Activated T-cell treated with anti-CD3 and anti-CD28 coated beads, Interleukin-2, amount 50 U/mL, for 4 hours (primary cell): ENCODE measurements around the gene HOXA11. TPM values are rescaled to one million over a fixed set of nuclear protein-coding genes. Genes with fewer than 3 reads are reported as not detected.

ENCODE experiments used
- ATAC-seq, 2 donors: fragments of 200-7000 bp; cut with Tn5 transposase; one replicate each; pipeline ENCODE4 v1.10.0; 2021
- DNase-seq: peaks from one replicate; pipeline ENCODE4 v3.0.0-alpha.2; 2020
- H3K27me3 Mint-ChIP-seq: one replicate; pipeline ENCODE4 v1.8.0; 2021; ENCODE audit warnings: low read depth, mixed read lengths
- H3K36me3 Mint-ChIP-seq: one replicate; pipeline ENCODE4 v1.8.0; 2022; ENCODE audit warnings: mixed read lengths; ENCODE audit not compliant: insufficient read depth
- H3K4me1 Mint-ChIP-seq: one replicate; pipeline ENCODE4 v1.8.0; 2021; ENCODE audit warnings: low read depth, mixed read lengths
- H3K4me3 Mint-ChIP-seq: one replicate; pipeline ENCODE4 v1.8.0; 2021; ENCODE audit warnings: mild to moderate bottlenecking, moderate library complexity, mixed read lengths
- H3K9me3 Mint-ChIP-seq: one replicate; pipeline ENCODE4 v1.8.0; 2021; ENCODE audit warnings: mixed read lengths
- total RNA-seq, 3 donors: library from RNA; stranded (reverse); gene quantifications; one replicate each; pipeline ENCODE4 v1.2.1, GENCODE V29; 2021

HOXA11 gene
- total RNA-seq, 3 donors from 2014 or later, result not detected

DNA sequence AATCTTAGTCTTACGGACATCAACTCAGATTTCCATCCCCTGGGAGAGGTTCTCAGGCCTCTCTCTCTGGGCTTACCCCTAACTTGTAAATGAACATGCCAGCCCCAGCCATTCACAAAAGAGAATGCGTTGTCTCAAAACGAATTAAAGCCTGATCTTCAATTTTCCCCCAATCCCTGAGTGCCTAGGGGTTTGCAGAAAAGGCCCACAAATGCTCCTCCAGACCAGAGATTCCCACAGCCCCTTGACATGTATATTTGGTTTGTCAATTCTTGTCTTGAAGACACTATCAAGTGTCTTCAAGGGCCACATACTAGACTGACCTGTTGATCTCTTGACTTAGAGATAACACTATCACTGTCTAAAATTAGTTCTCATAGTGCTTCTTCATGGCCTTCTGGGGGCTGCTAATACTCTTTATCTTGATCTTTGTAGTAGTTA lies 26.8 kb upstream of the HOXA11 start:
- no peak overlapping the region for H3K4me3 Mint-ChIP-seq
- ATAC-seq, result no peak
- peaks cover 94% of the 10 kb centered on the region for H3K27me3 Mint-ChIP-seq
- no peaks in the 10 kb centered on the region for H3K9me3 Mint-ChIP-seq
- peaks cover 9% of the 10 kb centered on the region for H3K4me1 Mint-ChIP-seq
- H3K36me3 Mint-ChIP-seq, result no peaks in the 10 kb centered on the region
- DNase-seq, result no peak

DNA sequence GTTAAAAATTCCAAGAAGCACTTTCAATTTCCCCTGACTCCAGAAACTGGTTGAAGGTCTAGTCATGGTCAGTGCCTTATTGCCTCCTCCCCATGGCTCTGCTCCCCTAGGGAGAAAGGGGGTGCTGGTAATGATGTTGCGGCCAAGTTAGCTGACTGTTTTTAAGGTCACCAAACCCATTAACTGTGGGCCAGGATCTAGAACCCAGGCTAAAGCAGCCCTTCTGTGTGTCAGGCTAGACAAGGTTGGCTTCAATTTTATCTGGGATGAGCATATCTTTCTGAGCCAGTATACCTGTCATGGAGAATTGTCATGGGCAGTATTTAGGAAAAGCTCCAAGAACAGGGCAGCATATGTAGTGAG lies 26.0 kb upstream of the HOXA11 start:
- Mint-ChIP-seq H3K4me1 (peaks cover 9% of the 10 kb centered on the region), H3K27me3 (peaks cover 92% of the 10 kb centered on the region), H3K9me3 (no peaks in the 10 kb centered on the region), H3K4me3 (no peak overlapping the region), H3K36me3 (no peaks in the 10 kb centered on the region)
- no peak for DNase-seq
- ATAC-seq, result no peak

DNA sequence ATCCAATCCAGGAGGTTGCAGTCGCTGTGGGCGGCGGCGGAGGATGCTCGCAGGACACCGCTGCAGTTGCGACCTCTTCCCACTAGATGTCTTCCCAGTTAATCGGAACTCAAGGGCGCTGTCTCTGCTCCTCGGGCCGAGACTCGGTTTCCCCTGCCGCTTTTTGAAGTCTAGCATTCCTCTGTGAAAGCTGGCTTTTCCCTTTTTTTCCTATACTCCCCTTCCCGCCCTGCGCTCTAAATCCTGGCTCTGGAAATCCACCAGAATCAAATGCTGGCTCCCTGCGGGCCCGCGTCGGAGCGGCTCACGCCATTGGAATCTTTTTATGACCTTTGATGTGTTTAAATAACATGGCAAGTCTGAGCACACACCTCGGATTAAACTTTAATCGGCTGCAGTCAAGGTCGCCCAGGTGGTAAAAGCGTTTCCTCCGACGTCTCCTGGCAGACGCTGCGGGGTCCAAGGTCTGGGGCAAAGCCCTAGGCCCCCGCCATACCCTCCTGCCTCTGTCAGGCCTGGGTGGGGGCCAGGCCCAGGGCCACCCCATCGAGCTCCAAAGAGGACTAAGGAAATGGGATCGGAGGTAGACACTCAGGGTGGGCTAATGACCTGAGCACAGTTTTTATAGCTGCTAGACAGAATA lies 25.5 kb upstream of the HOXA11 start:
- H3K27me3 Mint-ChIP-seq, result peaks cover 92% of the 10 kb centered on the region
- H3K4me3 Mint-ChIP-seq, result peak overlapping the region; percentile 40
- no peaks in the 10 kb centered on the region for H3K36me3 Mint-ChIP-seq
- peaks cover 11% of the 10 kb centered on the region for H3K4me1 Mint-ChIP-seq
- no peaks in the 10 kb centered on the region for H3K9me3 Mint-ChIP-seq
- ATAC-seq (peak; percentile 60 to 65), DNase-seq (no peak)

DNA sequence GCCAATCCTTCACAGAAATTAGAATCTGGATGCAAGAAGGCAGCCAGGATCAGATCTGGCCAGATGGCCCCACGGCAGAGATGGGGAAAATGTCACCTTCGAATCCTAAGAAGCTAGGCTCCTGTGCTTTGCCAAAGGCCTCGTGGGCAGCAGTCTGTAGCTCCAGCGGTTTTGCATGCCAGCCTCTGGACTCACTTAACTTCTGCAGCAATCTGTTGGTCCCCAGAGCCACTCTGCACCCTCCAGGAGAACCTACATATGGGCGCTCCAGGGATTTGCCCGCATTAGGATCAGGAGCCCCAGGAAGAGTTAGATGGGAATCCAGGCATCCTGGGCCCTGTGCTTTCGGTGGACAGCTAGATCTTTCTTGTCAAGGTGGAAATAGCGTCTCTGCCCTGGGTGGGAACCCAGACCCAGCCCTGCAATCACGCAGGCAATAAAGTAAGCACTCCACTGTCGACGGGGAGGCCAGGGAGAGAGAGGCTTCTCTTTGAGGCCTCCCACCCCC lies 25.0 kb upstream of the HOXA11 start:
- no peaks in the 10 kb centered on the region for H3K9me3 Mint-ChIP-seq
- peak overlapping the region; percentile 40 for H3K4me3 Mint-ChIP-seq
- no peaks in the 10 kb centered on the region for H3K36me3 Mint-ChIP-seq
- H3K4me1 Mint-ChIP-seq, result peaks cover 14% of the 10 kb centered on the region
- H3K27me3 Mint-ChIP-seq, result peaks cover 91% of the 10 kb centered on the region
- no peak for DNase-seq
- ATAC-seq, result no peak

DNA sequence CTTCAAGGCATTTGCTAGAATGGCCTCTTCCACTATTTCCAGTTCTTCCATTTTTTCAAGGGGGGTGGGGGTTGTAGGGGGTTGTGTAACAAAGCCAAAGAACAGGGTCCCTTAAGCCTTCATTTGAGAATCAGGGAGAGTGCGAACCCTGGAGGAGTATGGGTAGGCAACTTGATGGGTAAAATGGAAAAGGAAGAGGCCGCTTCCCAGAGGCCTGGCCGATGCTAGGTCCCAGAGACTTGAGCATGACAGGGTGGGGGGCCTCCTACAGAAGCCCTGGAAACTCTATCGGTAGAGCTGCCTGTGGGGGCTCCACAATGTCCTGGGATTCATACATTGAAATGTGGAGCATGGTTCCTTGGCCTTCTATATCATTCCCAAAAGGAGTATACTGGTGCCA lies 24.0 kb upstream of the HOXA11 start:
- peaks cover 19% of the 10 kb centered on the region for H3K4me1 Mint-ChIP-seq
- H3K36me3 Mint-ChIP-seq, result no peaks in the 10 kb centered on the region
- H3K9me3 Mint-ChIP-seq, result no peaks in the 10 kb centered on the region
- ATAC-seq (no peak), DNase-seq (no peak)
- H3K27me3 Mint-ChIP-seq, result peaks cover 92% of the 10 kb centered on the region
- no peak overlapping the region for H3K4me3 Mint-ChIP-seq

DNA sequence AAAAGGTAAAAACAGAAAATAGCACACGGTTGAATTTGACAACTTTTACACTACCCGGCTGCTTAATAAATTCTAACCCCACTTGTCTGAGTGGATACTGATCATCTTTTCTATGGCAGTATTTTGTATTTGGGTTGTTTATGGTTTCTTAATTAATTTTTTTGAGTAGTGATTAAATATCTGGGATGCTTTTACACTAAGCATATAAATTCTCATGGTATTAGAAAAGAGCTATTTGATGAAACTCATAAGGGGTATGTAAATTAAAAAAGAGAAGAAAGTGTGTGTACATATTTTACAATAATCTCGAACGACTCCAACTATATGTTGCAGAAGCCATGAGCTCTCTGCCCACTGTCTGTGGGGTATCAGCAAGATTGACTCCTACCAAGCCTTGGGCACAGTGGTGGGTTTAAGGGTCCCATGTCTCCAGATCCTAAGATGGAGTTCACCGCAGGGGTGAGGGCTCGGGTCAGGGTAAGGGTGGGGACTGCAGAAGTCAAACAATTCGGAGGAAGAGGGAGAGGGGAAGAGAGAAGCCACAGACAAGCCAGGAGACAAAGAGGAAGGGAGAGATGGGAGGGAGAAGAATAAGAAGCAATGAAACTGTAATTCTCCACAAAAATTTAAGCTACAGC lies 22.4 kb upstream of the HOXA11 start:
- DNase-seq (no peak), ATAC-seq (no peak)
- no peaks in the 10 kb centered on the region for H3K9me3 Mint-ChIP-seq
- H3K4me1 Mint-ChIP-seq, result peaks cover 19% of the 10 kb centered on the region
- H3K27me3 Mint-ChIP-seq, result peaks cover 92% of the 10 kb centered on the region
- no peak overlapping the region for H3K4me3 Mint-ChIP-seq
- no peaks in the 10 kb centered on the region for H3K36me3 Mint-ChIP-seq

DNA sequence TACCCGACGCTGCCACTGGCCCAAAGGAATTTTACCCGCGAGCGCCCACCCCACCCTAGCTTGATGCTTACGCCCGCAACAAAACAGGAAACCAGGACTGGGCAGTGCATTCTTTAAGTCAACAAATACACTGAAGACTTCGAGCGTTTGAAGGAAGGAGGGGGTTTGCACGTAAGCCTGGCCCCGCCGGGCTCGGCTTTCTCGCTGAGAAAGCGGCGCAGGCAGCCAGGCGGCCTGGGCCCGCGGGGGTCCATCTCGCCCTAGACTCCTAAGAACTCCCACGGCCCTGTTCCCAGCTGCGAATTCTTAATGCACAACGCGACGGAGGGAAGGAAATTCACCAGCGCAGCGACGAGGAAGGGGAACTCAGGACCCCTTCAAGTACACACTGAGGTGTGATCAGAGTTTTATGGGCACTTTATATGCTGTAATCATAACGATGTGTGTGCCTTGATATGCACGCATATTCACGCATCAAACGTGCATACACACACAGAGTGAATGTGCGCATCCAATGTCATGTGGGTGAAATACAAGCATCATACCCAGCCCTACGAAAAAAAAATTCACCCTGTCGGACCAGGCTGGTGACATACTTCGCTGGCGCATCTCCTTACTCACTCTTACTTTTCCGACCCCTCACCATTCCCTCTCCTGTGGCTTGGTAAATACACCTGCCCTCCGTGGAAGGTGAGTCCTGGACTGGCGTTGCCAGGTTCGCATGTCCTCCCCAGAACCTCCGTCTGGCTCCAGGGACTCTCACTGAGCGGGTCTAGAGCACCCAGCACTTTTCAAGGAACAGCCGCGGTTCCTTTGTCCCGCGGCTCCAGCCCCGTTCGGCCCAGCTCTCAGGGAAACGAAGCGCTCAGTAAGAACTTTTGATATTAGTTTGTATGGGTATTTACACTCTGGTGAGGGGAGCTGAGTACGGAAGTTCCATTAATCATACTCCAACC lies 20.6 kb upstream of the HOXA11 start:
- no peak overlapping the region for H3K4me3 Mint-ChIP-seq
- H3K9me3 Mint-ChIP-seq, result no peaks in the 10 kb centered on the region
- ATAC-seq (no peak), DNase-seq (no peak)
- H3K4me1 Mint-ChIP-seq, result peaks cover 28% of the 10 kb centered on the region
- H3K27me3 Mint-ChIP-seq, result peaks cover 92% of the 10 kb centered on the region
- H3K36me3 Mint-ChIP-seq, result no peaks in the 10 kb centered on the region

DNA sequence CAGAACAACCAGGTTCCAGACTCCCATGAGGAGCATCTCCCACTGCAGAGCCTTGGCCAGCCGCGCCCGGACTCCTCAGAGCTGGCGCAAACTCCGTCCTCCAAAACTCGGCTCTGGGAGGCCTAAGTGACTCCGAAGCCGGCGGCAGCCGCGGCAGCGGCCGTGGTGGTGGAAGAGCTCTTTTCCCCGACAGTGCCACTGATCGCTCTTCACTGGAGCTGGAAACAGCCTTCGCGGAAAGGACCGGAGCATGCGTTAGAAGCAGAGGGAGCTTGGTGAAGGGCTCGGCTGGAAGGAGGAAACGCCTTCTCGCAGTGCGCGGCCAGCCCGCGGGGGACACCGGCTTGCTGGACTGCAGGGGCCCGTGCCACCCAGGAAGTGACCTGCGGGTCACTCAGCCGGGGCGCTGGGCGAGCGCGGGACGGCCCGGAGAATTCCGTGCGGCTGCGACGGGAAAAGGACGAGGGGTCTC lies 19.9 kb upstream of the HOXA11 start:
- H3K4me1 Mint-ChIP-seq, result peaks cover 27% of the 10 kb centered on the region
- no peak for ATAC-seq
- H3K27me3 Mint-ChIP-seq, result peaks cover 89% of the 10 kb centered on the region
- H3K36me3 Mint-ChIP-seq, result no peaks in the 10 kb centered on the region
- H3K4me3 Mint-ChIP-seq, result no peak overlapping the region
- no peaks in the 10 kb centered on the region for H3K9me3 Mint-ChIP-seq
- no peak for DNase-seq

DNA sequence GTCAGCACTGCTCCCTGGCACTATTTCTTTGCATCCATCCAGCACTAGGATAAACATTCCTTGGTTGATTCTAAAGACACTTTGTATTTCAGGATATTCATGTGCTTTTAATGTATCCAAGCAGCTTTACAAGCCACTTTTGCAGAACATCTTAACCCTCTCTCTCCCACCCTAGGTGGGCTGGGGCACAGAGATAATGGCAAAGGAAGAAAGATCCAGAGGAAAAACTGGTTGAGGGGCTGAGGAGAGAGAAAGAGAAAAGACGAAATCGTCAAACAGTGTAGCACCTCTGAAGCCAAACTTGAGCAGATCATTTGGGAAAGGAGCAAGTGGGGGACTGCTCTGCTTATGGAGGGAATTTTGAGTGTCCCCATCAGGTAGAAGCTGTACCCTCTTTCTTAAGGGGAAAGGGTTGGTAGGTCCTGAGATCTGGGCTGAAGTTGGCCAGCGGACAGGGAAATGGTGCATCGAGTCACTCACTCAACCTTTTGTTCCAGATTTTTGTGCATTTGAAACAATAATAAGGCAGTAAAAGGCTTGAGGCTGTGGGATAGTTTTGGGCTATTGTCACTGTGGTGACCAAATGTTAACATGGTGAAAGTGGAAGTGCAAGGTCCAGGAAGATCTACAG lies 19.0 kb upstream of the HOXA11 start:
- Mint-ChIP-seq H3K27me3 (peaks cover 82% of the 10 kb centered on the region), H3K9me3 (no peaks in the 10 kb centered on the region), H3K36me3 (no peaks in the 10 kb centered on the region), H3K4me3 (no peak overlapping the region), H3K4me1 (peaks cover 28% of the 10 kb centered on the region)
- ATAC-seq (no peak), DNase-seq (no peak)

DNA sequence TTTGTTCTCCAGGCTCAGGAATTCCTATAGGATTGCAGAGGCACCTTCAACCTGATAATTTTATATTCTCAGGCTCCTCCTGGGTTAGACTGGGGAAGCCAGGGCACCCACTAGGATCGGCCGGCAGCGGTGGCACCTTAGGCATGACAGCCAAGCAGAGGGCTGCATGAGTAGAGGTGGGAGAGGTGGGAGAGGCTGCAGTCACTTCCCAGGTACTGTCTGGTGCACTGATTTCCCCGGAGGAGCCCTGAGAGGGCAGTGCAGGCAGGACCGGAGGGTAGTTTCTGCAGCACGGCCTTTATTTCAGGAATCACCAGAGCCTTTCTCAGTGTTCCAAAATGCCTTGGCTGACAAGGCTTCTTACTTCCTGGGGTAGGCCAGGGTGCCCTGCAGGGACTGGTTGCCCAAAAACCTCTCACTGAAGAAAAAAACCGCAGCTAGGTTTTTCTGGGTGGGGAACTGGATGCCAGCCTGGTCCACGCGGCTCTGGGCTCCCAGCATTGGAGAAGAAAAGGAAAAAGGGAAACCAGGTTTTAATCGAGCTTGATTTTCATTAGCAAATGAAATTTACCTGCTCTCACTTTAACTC lies 18.4 kb upstream of the HOXA11 start:
- ATAC-seq, result no peak
- Mint-ChIP-seq H3K9me3 (no peaks in the 10 kb centered on the region), H3K4me1 (peaks cover 30% of the 10 kb centered on the region), H3K36me3 (no peaks in the 10 kb centered on the region), H3K27me3 (peaks cover 82% of the 10 kb centered on the region), H3K4me3 (no peak overlapping the region)
- no peak for DNase-seq

DNA sequence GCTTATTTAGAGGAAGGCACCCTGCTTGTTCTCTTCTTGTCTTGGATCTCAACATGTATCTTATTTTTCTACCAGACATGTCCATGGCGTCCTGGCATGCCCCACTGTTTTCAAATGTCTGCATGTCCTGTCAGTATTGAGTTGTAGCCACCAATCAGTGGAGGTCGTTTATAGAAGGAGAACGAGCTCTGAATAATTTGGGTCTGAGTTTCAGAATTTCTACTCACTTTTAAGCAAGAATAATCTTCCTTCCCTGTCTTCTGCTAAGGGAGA lies 17.8 kb upstream of the HOXA11 start:
- Mint-ChIP-seq H3K4me3 (no peak overlapping the region), H3K4me1 (peaks cover 34% of the 10 kb centered on the region), H3K9me3 (no peaks in the 10 kb centered on the region), H3K36me3 (no peaks in the 10 kb centered on the region), H3K27me3 (peaks cover 85% of the 10 kb centered on the region)
- DNase-seq (no peak), ATAC-seq (no peak)

DNA sequence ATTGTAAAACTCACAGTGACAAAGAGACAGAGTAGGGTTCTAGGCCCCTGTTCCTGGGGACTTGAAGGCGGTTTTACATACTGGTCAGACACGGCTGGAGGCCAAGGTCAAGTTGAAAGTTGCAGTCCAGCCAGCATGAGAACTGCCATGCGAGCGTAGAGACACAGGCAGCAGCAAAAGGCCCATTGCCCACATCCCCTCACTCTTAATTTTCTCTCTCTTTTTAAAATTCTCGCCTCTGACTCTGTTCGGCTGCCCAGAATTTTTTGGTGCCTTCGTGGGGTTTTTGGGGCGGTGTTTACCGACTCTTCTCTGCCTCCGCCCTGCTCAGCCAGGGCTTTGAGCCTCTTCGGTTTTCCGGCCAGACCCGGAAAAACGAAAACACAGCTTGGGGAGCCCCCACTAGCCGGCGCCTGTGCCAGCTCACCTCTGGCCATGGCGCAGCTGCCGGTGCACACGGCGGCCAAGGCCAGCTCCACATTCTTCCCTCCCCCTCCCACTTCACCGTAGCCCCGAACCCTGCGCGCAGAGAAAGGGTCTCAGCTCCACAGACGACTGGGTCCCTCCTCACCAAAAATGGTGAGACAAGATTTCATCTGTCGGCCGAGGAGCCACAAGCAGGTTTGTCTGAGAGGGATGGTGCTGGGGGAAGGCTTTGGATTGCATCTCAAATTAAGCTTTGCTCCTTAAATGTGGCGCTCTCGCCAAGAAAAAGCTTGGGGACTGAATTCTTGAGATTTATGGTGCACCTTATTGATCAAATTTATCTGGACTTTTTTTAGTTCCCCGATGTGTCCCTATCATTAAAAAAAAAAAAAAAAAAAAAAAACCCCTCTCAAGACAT lies 17.2 kb upstream of the HOXA11 start:
- DNase-seq (no peak), ATAC-seq (no peak)
- Mint-ChIP-seq H3K36me3 (no peaks in the 10 kb centered on the region), H3K27me3 (peaks cover 85% of the 10 kb centered on the region), H3K4me3 (no peak overlapping the region), H3K9me3 (no peaks in the 10 kb centered on the region), H3K4me1 (peaks cover 34% of the 10 kb centered on the region)

DNA sequence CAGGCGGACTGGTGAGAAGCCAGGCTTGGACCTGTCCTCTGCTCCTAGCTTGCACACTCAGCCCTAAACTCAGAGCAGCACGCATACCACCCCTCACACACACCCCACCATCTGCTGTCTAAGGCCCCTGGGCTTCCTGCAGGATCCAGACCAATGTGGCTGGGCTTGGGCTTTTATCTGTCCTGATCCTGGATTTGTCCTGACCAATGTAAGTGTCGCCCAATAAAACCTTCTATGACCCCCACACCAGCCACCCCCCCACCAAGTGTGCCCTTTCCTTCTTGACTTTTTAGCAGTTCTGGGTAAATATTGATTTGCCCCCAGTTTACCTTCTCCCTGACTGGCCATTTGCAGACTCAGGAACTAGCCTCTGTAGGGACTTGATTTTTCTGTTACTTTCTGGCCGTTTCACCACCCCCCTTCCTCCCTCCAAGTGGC lies 16.6 kb upstream of the HOXA11 start:
- ATAC-seq, result no peak
- Mint-ChIP-seq H3K36me3 (no peaks in the 10 kb centered on the region), H3K4me1 (peaks cover 34% of the 10 kb centered on the region)

More for the DNA sequence above, 16.6 kb upstream of the HOXA11 start:
- Mint-ChIP-seq H3K9me3 (no peaks in the 10 kb centered on the region), H3K4me3 (no peak overlapping the region), H3K27me3 (peaks cover 84% of the 10 kb centered on the region)
- DNase-seq, result no peak
